Measurements from ENCODE around the gene CCR2.
"Not testable (repeated sequence)": the region's sequence is repeated elsewhere in the genome, so short reads cannot be mapped to it uniquely, and the experiment has no call there.

The CCR2 gene

DNA sequence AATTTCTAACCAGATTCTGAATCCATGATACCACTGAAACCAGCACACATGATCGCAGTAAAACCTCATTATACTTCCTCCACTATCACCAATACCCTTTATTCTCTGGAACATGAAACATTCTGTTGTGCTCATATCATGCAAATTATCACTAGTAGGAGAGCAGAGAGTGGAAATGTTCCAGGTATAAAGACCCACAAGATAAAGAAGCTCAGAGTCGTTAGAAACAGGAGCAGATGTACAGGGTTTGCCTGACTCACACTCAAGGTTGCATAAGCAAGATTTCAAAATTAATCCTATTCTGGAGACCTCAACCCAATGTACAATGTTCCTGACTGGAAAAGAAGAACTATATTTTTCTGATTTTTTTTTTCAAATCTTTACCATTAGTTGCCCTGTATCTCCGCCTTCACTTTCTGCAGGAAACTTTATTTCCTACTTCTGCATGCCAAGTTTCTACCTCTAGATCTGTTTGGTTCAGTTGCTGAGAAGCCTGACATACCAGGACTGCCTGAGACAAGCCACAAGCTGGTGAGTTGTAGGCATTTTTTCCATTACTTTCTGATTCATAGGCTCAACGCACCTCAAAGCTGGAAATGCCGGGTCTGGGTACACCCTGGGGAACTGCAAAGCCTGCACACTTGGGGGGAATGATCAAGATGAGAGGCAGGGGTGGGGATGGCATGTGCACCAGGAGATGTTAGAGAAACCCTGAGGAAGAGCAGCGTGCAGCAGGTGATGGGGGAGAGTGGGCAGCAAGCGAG lies at the start of gene CCR2:
CCR2 (plus strand) TSS at position 465 of the 764 bp plus-strand sequence. CDS start 3,417 bp downstream, outside the sequence.
- DNase-seq (ENCODE audit: low spot score) = no peak

DNA sequence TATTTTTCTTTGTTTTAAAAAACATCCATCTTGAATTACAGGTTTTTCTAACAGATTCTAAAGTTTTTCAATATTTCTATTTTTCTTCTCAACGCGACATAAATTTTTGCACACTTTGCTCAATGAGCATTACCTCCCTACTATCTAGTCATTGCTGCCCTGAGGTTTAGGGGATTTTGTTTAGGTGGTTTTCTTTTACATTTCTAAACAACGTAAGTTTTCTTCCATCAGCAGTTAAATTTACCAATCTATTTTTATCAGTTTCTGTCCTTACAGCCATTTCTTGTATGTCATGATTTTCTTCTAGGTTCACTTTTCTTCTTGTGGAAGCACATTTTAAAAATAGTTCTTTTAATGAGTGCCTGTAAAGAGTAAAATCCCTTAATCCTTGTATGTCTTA lies 49.2 kb upstream of the CCR2 start:
- DNase-seq (ENCODE audit: low spot score) = no peak

DNA sequence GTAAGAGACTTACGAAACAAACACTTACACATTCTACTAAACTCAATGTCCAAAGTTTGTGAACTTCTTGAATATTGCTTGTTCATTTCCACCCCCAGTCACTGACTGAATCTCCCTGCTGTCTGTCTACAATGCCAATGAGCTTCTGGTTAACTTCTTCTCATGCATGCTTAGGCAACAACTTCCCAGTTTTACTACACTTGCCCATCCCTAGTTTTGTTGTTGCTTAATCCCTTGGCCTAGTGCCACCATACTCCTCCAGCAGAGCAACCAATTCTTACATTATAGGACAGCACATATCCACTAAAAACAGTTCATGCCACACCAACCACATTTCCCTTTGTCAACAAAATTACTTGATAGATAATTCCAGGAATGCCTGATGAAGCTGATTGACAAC lies 40.9 kb upstream of the CCR2 start:
- no peak for DNase-seq (ENCODE audit: low spot score)

DNA sequence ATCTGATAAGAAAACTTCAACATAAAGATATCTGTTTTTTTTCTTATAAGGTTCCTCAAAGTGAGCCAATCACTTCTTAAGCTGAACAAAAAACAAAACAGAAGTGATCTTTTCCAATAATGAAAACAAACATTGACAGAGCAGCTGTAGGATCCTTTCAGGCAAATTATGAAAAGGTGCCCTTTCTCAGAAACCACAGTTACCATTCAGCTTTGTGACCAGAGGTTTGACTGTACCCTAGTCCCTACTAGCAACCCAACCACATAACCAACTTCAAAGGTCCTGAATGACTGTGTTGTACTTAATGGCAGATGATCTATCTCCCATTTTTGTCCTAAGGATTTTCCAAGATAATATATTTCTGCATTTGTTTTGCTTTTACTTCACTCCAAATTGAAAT lies 39.4 kb upstream of the CCR2 start:
- no peak for DNase-seq (ENCODE audit: low spot score)

DNA sequence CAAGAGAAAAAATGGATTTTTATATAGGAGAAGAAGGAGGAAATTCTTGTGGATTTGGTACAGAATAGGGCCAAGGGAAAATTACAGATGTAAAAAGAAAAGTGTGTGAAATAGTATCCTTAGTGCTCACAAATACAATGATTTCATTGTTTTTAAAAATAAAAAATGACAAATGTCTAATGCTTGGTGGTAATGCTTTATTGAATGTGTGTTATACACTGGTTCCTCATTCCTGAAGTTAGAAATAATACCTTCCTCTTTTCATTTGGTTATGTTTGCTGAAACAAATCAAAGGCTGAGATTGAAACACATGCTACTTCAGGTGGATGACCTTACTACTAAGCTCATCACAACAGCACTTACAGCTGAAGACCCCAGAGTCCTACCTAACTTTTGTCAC lies 37.7 kb upstream of the CCR2 start:
- no peak for DNase-seq (ENCODE audit: low spot score)

DNA sequence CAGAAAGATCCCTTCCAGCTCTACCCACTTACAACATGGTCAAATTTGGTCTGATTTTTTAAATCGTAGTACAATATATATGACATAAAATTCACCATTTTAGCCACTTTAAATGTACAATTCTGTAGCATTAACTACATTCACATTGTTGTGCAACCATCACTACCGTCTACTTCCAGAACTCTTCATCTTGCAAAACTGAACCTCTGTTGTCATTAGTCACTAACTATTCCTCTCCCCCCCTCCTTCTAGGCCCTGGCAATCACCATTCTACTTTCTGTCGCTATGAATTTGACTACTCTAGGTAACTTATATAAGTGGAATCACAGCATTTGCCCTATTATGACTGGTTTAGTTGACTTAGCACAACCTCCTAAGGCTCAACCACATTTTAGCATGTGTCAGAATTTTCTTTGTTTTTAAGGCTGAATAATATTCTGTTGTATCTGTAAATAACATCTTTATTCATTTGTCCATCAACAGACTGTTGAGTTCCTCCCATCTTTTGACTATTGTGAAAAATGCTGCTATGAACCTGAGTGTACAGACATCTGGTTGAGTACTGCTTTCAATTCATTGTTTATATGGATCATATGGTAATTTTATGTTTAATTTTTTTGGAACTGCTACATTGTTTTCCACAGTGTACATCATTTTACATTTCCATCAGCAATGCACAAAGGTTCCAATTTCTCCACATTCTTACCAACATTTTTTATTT lies 35.5 kb upstream of the CCR2 start:
- no peak for DNase-seq (ENCODE audit: low spot score)

DNA sequence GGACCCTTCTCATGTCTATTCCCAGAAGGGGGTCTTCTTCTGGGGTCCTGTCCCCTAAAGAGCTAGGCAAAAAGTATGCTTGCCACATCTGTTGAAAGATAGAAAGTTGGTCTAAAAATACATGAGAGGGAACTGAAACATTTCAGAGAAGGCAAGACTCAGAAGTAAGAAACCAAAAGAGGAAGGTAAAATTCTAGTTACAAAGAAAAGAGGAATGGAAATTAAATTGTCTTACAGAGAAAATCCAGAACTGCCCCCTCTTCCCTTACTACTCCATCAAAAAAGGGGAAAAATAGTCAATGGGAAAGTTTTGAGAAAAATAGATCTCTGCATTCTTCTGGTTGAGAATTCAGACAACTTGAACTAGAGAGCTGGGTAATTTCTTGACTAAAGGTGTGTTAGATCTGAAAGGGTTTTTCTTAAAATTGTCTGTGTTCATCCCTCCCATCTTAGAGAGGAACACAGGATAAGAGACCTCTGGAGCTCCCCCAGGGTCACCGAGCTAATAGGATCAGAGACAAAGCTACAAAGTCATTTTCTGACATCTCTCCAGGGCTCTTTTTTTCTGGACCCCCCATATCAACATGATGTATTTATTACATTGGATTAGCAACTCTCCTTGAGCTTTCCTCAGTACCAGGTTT lies 32.3 kb upstream of the CCR2 start:
- DNase-seq (ENCODE audit: low spot score) = no peak

DNA sequence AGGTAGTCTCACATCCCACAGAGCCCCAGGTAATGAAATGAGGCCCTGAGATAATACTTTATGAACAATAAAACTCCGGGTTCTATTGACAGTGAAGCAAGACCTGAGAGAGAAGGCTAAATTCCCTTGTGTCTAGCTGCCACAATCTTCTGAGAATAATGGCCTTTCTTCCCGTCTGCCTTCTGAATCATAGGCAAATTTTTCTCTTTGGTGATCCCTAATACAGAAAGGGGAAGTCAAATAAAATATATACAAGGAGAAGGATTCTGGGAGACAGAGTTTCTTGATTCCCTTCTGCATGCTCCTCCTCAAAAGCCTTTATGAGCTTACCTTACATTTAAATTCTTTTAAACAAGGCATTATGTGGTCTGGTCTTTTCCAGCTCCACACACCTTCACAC lies 29.9 kb upstream of the CCR2 start:
- DNase-seq (ENCODE audit: low spot score) = no peak

DNA sequence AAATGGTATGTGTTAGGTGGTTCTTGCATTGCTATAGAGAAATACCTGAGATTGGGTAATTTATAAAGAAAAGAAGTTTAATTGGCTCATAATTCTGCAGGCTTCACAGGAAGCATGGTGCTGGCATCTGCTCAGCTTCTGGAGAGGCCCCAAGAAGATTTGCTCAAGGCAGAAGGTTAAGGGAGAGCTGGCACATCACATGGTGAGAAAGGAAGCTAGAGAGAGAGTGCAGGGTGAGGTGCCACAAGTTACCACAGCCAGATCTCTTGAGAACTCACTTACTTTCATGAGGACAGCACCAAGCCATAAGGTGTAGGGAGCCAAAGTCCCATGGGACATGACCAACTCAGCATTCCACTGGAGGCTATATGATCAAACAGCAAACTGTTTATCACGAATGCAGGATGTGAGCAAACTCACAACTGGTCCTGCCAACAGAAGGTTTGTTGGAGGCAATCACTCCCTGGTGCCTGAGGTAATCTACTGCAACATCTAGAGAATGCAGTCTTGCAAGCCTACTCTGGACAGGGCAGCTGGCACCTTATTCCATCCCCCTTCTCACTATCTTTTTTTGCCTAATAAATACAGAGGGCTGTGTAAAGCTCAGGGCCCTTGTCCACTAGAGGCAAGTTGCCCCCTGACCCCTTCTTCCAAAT lies 28.1 kb upstream of the CCR2 start:
- no peak for DNase-seq (ENCODE audit: low spot score)

DNA sequence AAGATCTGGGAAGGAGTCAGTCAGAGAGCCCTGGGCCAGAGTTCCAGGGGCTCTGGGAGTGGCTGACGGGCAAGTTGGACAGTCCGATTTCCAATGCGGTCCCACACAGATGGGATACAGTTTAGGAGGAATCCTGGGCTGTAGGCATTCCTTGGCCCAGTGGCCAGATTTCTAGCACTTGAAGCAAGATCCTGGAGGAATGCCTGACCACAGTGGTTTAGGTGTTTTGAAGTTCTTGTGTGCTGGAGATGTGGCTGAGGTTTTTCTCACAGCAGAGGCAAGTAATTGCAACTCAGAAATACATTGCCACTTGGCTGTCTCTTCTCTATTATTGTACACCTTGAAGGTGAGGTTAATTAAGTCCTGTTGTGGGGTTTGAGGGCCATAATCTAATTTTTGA lies 23.2 kb upstream of the CCR2 start:
- DNase-seq (ENCODE audit: low spot score) = not testable (repeated sequence)

DNA sequence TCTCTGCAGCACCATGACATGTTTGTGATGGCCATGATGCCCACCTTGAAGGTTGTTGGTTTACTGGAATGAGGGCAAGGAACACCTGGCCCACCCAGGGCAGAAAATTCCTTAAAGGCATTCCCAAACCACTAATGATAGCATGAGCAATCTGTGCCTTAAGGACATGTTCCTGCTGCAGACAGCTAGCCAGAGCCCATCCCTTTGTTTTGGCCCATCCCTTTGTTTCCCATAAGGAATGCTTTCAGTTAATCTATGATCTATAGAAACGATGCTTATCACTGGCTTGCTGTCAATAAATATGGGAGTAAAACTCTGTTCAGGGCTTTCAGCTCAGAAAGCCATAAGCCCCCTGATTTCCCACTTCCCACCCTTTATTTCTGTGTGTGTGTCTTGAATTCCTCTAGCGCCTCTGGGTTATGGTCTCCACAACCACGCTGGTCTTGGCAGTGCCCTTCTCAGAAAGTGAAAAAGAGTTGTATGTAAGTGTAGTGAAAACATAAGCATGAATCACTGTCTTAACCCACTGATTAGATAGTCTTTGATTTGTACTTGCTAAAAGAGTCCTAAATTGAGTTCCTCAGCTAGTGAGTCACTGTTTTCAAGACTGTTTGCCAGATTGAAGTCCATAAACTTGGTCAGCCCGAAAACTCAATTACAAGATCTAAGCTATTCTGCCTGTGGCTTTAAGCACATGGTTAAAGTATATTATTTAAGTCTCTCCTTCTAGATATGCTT lies 19.0 kb upstream of the CCR2 start:
- DNase-seq (ENCODE audit: low spot score) = no peak

DNA sequence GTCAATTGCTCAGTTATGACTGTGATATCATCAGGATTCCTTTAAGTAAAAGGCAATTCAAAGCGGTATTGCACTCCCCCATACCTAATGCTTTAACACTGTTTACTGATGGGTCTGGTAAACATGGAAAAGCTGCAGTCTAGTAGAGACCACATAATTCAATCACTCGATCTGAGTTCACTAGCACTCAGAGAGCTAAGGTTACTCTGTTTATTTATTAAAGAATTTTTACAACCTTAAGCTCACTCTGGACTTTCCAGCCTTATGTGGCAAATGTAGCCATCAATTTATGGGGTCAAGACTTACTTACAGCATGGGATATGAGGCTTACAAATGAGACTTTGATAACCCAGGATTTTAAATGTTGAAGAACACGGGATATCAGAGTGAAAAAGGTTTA lies 18.4 kb upstream of the CCR2 start:
- no peak for DNase-seq (ENCODE audit: low spot score)

DNA sequence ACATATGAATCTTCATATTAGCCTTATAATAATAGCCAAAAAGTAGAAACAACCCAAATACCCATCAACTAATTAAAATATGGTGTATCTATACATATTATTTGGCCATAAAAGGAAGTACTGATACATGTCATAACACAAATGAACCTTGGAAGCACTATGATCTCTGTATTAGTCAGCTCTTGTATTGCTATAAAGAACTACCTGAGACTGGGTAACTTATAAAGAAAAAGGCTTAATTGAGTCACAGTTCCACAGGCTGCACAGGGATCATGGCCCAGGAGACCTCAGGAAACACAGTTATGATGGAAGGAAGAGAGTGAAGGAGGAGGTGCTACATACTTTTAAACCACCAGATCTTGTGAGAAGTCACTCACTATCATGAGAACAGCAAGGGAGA lies 16.0 kb upstream of the CCR2 start:
- DNase-seq (ENCODE audit: low spot score) = no peak

DNA sequence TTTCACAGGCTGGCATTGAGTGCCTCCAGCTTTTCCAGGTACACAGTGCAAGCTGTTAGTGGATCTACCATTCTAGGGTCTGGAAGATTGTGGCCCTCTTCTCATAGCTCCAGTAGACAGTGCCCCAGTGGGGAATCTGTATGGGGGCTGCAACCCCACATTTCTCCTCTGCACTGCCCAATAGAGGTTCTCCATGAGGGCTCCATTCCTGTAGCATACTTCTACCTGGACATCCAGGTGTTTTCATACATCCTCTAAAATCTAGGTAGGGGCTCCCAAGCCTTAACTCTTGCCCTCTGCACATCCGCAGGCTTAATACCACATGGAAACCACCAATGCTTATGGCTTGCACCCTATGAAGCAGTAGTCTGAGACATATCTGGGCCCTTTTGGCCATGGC lies 15.1 kb upstream of the CCR2 start:
- DNase-seq (ENCODE audit: low spot score) = no peak

DNA sequence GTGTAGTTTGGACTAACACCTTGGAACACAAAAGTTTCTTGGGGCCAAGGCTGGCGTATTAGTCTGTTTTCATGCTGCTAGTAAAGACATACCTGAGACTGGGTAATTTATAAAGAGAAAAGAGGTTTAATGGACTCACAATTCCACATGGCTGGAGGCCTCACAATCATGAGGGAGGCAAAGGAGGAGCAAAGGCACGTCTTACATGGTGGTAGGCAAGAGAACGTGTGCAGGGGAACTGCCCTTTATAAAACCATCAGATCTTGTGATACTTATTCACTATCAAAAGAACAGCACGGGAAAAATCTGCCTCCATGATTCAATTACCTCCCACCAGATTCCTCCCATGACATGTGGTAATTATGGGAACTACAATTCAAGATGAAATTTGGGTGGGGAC lies 9.4 kb upstream of the CCR2 start:
- DNase-seq (ENCODE audit: low spot score) = no peak

DNA sequence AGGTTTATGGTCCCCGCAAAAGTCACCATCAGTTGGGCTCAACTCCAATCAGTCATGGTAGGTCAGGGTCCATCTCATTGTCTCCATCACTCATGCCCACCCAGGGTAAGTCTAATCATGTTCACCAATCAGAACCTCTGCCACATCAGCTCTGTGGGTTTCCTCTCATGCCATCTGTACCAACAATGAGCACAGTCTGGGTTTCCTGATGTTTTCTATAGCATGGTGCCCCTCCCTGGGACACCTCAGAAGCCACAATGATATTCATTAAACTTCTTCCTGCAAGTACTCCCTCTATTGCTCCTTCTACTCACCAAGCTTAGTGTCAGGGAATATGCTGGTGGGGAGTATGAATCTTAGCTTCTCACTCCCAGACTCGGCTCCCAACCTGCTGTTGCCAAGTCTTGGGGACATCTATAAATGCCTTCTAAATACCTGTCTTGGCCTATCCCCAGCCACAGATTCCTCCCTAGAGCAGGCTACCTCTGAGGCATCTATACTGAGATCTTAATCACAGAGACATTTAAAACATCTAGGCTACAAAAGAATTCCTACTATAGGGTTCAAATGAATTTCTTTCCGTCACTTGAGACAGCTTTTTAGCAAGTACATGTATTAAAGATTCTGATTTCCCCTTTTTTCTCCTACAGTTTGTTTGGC lies 5.0 kb upstream of the CCR2 start:
- no peak for DNase-seq (ENCODE audit: low spot score)

DNA sequence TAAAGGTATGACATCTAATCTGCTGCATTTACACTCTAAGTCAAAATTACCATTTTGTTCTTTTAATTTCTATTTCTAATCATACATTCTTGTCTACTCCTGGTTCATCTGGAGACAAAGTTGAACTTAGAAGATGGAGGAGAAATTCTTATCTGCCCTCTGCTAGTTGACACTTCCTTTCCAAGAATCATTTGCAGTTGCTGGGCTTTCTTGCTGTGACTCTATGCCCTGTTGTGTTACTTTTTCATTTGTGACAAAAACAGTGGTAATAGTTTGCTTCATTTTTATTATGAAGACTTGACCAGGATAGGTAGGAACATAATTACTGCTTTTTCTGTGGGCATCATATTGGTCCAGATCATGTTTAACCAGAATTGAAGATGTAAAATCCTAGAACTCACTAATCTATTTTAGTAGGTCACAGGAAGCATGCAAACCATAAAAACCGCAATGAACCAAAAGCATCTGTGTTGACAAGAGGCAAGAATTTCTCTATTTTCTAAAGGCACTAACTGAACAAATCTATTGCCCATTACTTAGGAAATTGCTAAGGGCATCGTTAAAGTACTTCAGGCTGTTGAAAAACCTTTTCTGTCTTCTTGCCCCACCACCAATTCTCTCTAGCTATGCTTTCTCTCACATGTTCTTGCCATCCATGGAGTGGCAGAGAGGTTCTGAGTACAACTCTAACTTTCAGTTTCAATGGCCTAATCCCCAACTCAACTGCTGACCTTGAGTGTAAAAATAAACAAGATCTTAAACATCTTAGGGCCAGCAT lies 4.2 kb upstream of the CCR2 start:
- no peak for DNase-seq (ENCODE audit: low spot score)

DNA sequence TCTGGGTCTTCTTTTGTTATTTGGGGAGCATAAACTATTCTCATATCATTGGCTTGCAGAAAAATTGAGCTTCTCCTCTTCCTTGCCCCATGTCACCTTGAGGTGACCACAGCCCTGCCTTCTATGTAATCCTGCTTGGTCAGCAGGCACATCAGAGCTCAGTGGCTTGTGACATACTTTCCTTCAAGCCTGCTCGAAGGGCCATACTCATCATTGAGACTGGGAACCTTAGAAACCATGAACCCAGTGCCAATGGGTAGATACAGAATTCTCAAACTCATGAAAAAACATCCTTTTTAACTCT lies 3.7 kb upstream of the CCR2 start:
- DNase-seq (ENCODE audit: low spot score) = no peak

DNA sequence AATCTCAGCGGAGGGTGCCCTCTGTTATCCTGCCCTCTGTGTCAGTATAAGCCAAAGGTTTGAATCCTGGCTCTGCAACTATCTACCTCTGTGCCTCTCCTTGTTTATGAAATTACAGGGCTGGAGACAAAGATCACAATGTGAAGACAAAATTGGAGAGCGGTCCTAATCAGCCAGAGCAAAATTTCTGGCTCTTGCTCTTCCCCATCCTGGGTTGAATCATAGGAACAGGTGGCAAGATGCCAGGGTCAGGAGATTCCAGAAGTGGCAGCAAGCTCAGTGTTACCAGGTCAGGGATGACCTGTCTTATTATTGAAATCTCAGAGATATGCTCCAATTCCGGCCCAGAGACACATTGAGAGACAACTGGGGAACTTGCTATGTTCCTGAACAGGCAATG lies 2.3 kb upstream of the CCR2 start:
- no peak for DNase-seq (ENCODE audit: low spot score)

DNA sequence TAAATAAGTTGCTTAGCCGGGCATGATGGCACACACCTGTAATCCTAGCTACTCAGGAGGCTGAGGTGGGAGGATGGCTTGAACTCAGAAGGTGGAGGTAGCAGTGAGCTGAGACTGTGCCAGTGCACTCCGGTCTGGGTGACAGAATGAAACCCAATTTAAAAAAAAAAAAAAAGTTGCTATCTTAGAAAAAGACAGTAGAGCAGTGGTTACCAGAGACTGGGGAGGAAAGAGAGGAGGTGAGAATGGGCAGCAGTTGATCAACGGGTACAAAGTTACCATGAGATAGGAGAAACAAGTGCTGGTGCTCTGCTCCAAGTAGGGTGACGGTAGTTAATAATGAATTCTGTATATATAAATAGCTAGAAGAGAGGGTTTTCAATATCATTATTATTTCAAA lies 821 bp upstream of the CCR2 start:
- no peak for DNase-seq (ENCODE audit: low spot score)

DNA sequence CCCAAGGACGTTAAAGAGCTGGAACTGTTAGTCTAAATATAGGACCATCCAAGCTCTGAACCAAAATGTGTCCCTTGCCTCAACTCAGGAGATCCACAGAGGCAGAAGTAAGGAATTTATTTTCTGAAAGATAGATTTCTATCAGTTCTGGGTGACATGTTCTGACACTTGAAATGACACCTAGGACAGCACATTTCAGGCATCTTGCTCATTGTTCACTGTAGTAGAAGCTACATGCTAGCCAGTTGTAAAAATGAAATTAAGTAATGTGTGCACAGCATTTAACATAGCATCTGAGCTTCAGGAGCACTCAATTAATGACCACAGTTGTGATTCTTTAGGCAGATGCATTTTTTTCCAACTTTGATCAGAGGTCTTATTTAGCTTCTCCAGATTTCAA lies 567 bp downstream of the CCR2 start:
- DNase-seq (ENCODE audit: low spot score) = no peak

Measured in GM03348 (cell line).